DOHH2 (cell line): ENCODE results near the gene SLK.

Source experiments
- EZH2phosphoT487 ChIP-seq: fragments of 200-600 bp; sonication (generic); IDR thresholded peaks from 2 replicates; pipeline ENCODE4 v1.6.1; 2017; ENCODE audit warnings: borderline replicate concordance, mild to moderate bottlenecking, antibody characterized with exemption, low read length, moderate library complexity, mixed read lengths
- TF ChIP-seq, protein P1 (sequence below): fragments of 200-600 bp; sonication (generic); IDR thresholded peaks from one replicate; pipeline ENCODE4 v1.5.1; 2014; ENCODE audit warnings: antibody characterized with exemption, mild to moderate bottlenecking, low read depth, low read length; ENCODE audit not compliant: poor library complexity, severe bottlenecking

DNA sequence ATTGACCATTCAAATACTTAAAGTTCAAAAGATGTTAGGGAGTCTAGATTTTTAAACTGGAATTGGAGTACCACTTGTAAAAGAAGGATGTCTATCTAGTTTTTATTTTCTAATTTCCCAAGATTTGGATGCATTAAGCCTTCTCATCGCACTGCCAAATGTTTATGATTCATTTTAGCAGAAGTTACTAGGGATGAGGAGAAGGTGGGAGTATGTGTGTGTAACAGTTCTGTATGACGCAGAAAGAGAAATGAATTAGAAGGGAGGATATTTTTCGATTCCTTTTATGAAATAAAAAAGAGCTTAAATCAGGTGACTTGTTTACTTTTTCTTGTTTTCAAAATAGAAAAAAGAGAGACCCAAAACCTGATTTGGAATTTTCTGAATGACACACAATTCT, 6.8 kb upstream of the SLK start:
- TF ChIP-seq, protein P1, sequence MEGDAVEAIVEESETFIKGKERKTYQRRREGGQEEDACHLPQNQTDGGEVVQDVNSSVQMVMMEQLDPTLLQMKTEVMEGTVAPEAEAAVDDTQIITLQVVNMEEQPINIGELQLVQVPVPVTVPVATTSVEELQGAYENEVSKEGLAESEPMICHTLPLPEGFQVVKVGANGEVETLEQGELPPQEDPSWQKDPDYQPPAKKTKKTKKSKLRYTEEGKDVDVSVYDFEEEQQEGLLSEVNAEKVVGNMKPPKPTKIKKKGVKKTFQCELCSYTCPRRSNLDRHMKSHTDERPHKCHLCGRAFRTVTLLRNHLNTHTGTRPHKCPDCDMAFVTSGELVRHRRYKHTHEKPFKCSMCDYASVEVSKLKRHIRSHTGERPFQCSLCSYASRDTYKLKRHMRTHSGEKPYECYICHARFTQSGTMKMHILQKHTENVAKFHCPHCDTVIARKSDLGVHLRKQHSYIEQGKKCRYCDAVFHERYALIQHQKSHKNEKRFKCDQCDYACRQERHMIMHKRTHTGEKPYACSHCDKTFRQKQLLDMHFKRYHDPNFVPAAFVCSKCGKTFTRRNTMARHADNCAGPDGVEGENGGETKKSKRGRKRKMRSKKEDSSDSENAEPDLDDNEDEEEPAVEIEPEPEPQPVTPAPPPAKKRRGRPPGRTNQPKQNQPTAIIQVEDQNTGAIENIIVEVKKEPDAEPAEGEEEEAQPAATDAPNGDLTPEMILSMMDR: no peak
- TF ChIP-seq EZH2phosphoT487: no peak
